Heart left ventricle (tissue), 13 donors: ENCODE results near the gene IL1B.

Experiments
- CTCF ChIP-seq, 12 donors: fragments of 200-600 bp; sonication (generic) in 4 of 12; IDR thresholded peaks; one replicate each; pipeline versions ENCODE4 v1.5.0 to v1.8.0; 2018 to 2022; ENCODE audit warnings: antibody characterized with exemption in 12 of 12, mild to moderate bottlenecking in 5 of 12
- POLR2A ChIP-seq, 2 donors: fragments of 450-650 bp; IDR thresholded peaks; one replicate each; pipeline ENCODE4 v1.6.1; 2017; ENCODE audit warnings: antibody characterized with exemption in 2 of 2, mild to moderate bottlenecking in 2 of 2, moderate library complexity in 2 of 2
- donor health status: ischemic (EF 13 %, LVEDD 7.1; RV severe dilation, severe dysfunction).
- donor health status: DM: no; HTN: yes; CAD: no.
- donor health status: DM: no; HTN: no; CAD: no.
- donor health status: ischemic (EF 25% LVEDD 6.9; RV normal size, moderate dysfunction).
- donor health status: ischemic (EF 25% LVEDD 5.7; RV mildly dilated, moderate dysfunction).
- donor health status: ischemic (EF 35%, LVEDD 5.7; RV mildly dilated, moderate dysfunction).
- donor health status: nonischemic (EF 11% LVEDD 7.7; RV severe dilation, severe dysfunction).
- donor health status: DM: yes; HTN: yes; CAD: no.
- donor health status: PGD.
- donor health status: ischemic (EF 29% LVEDD 5.4; RV normal size, mild dysfunction).
- donor health status: nonischemic (EF 23%, LVEDD 6.1; RV moderate dilation, normal function).

GRCh38 chr2:112791019-112791418, 45.6 kb downstream of the IL1B start:
- no peak for TF ChIP-seq CTCF (IDR thresholded peaks at IDR 0.05)
- no peak for TF ChIP-seq POLR2A (IDR thresholded peaks at IDR 0.05)
